Endothelial cell of umbilical vein (primary cell): ENCODE results near the gene KCTD20.

Experiments
- CTCF ChIP-seq, 2 donors: IDR thresholded peaks; 1 replicate in 1 of 2; 2 replicates in 1 of 2; pipeline ENCODE4 v1.5.1; 2011; ENCODE audit warnings: low read length in 2 of 2, mild to moderate bottlenecking in 2 of 2, moderate library complexity in 2 of 2, control low read depth in 1 of 2, inconsistent platforms in 1 of 2, low read depth in 1 of 2; ENCODE audit not compliant: insufficient read depth in 1 of 2; ENCODE audit errors: extremely low read depth in 1 of 2
- EZH2 ChIP-seq: IDR thresholded peaks from 2 replicates; pipeline ENCODE4 v1.6.1; 2012; ENCODE audit warnings: borderline replicate concordance, low read depth, mild to moderate bottlenecking, moderate library complexity, low read length, inconsistent platforms; ENCODE audit not compliant: severe bottlenecking
- FOS ChIP-seq: IDR thresholded peaks from 2 replicates; pipeline ENCODE4 v1.6.1; 2011; ENCODE audit warnings: mild to moderate bottlenecking, low read length, moderate library complexity, borderline replicate concordance; ENCODE audit not compliant: insufficient read depth
- GATA2 ChIP-seq: IDR thresholded peaks from 2 replicates; pipeline ENCODE4 v1.7.0; 2011; ENCODE audit warnings: low read depth, mild to moderate bottlenecking, moderate library complexity, mixed read lengths, low read length; ENCODE audit not compliant: insufficient read length, insufficient read depth
- MAX ChIP-seq: IDR thresholded peaks from 2 replicates; pipeline ENCODE4 v1.6.1; 2011; ENCODE audit not compliant: insufficient read depth, insufficient read length
- POLR2A ChIP-seq: IDR thresholded peaks from 2 replicates; pipeline ENCODE4 v1.6.1; 2012; ENCODE audit warnings: low read depth, mild to moderate bottlenecking, control low read depth, low read length
- POLR2AphosphoS5 ChIP-seq: IDR thresholded peaks from 2 replicates; pipeline ENCODE4 v1.6.1; 2012; ENCODE audit warnings: low read depth, mild to moderate bottlenecking, control low read depth, low read length, moderate library complexity; ENCODE audit not compliant: insufficient read depth

- no peak for TF ChIP-seq POLR2AphosphoS5
- TF ChIP-seq CTCF (IDR thresholded peaks at IDR 0.05; ENCODE audit: extremely low read depth in 1 of 2, insufficient read depth in 1 of 2, low read depth in 1 of 2, low read length in 2 of 2): no peak
- no peak for TF ChIP-seq POLR2A
- no peak for TF ChIP-seq FOS
- no peak for TF ChIP-seq GATA2
- TF ChIP-seq MAX: no peak
- no peak for TF ChIP-seq EZH2
Measured at GRCh38 chr6:36523451-36523850, 80.7 kb downstream of the KCTD20 start.
